Liver (tissue), 9 donors: ENCODE measurements around the gene WNK1. TPM values are rescaled to one million over a fixed set of nuclear protein-coding genes. Genes with fewer than 3 reads are reported as not detected.

Experiments used
- DNase-seq: peaks from one replicate; pipeline ENCODE4 v3.0.0-alpha.2; 2017; ENCODE audit warnings: low spot score
- H3K27ac ChIP-seq, 2 donors: one replicate each; pipeline ENCODE4 v1.7.0; 2013; ENCODE audit warnings: inconsistent platforms in 2 of 2, low read length in 2 of 2, control low read depth in 1 of 2, low read depth in 1 of 2, mild to moderate bottlenecking in 1 of 2
- H3K27me3 ChIP-seq, 4 donors: one replicate each; pipeline versions ENCODE4 v1.6.1 to v1.7.0; 2013; ENCODE audit warnings: low read length in 3 of 4, inconsistent platforms in 1 of 4, mild to moderate bottlenecking in 1 of 4, moderate library complexity in 1 of 4; ENCODE audit not compliant: control insufficient read depth in 4 of 4, insufficient read depth in 4 of 4
- H3K36me3 ChIP-seq, 4 donors: one replicate each; pipeline versions ENCODE4 v1.6.1 to v1.7.0; 2013; ENCODE audit warnings: low read length in 3 of 4, mild to moderate bottlenecking in 3 of 4, low read depth in 1 of 4, moderate library complexity in 1 of 4; ENCODE audit not compliant: control insufficient read depth in 4 of 4, insufficient read depth in 3 of 4
- H3K4me1 ChIP-seq, 4 donors: one replicate each; pipeline versions ENCODE4 v1.6.1 to v1.7.0; 2013; ENCODE audit warnings: low read length in 3 of 4, mild to moderate bottlenecking in 3 of 4, moderate library complexity in 1 of 4; ENCODE audit not compliant: control insufficient read depth in 4 of 4, insufficient read depth in 4 of 4
- H3K4me3 ChIP-seq, 3 donors: one replicate each; pipeline versions ENCODE4 v1.6.1 to v1.7.0; 2013; ENCODE audit warnings: low read length in 3 of 3, control low read depth in 1 of 3, low read depth in 1 of 3, mild to moderate bottlenecking in 1 of 3
- H3K9ac ChIP-seq, 2 donors: one replicate each; pipeline ENCODE4 v1.7.0; 2013; ENCODE audit warnings: low read length in 2 of 2, mild to moderate bottlenecking in 2 of 2, moderate library complexity in 2 of 2, control low read depth in 1 of 2, low read depth in 1 of 2
- H3K9me3 ChIP-seq, 4 donors: one replicate each; pipeline versions ENCODE4 v1.6.1 to v1.7.0; 2013; ENCODE audit warnings: low read length in 3 of 4; ENCODE audit not compliant: control insufficient read depth in 4 of 4
- EGR1 ChIP-seq, 2 donors: IDR thresholded peaks; 2 replicates each; pipeline ENCODE4 v1.6.1; 2016 to 2018; ENCODE audit warnings: antibody characterized with exemption in 2 of 2, low read depth in 2 of 2
- FOXA1 ChIP-seq: IDR thresholded peaks from 2 replicates; pipeline ENCODE4 v1.6.1; 2016; ENCODE audit warnings: antibody characterized with exemption
- FOXA2 ChIP-seq: IDR thresholded peaks from 2 replicates; pipeline ENCODE4 v1.6.1; 2016; ENCODE audit warnings: antibody characterized with exemption
- HNF4A ChIP-seq, 2 donors: conservative IDR thresholded peaks; 2 replicates each; pipeline ENCODE4 v1.6.1; 2016; ENCODE audit warnings: antibody characterized with exemption in 2 of 2, mild to moderate bottlenecking in 2 of 2
- HNF4G ChIP-seq: IDR thresholded peaks from 2 replicates; pipeline ENCODE4 v1.6.1; 2016; ENCODE audit warnings: antibody characterized with exemption
- JUND ChIP-seq, 2 donors: IDR thresholded peaks; 2 replicates each; pipeline ENCODE4 v1.6.1; 2016; ENCODE audit warnings: antibody characterized with exemption in 2 of 2
- NR2F2 ChIP-seq: IDR thresholded peaks from 2 replicates; pipeline ENCODE4 v1.6.1; 2016; ENCODE audit warnings: antibody characterized with exemption
- RAD21 ChIP-seq, 2 donors: IDR thresholded peaks; 2 replicates each; pipeline ENCODE4 v1.6.1; 2016; ENCODE audit warnings: antibody characterized with exemption in 2 of 2, mild to moderate bottlenecking in 2 of 2
- RXRA ChIP-seq, 2 donors: IDR thresholded peaks; 2 replicates each; pipeline ENCODE4 v1.6.1; 2017 to 2018; ENCODE audit warnings: antibody characterized with exemption in 2 of 2, mild to moderate bottlenecking in 1 of 2
- SP1 ChIP-seq: IDR thresholded peaks from 2 replicates; pipeline ENCODE4 v1.6.1; 2018; ENCODE audit warnings: antibody characterized with exemption, mild to moderate bottlenecking
- YY1 ChIP-seq: IDR thresholded peaks from 2 replicates; pipeline ENCODE4 v1.6.1; 2016; ENCODE audit warnings: antibody characterized with exemption, mild to moderate bottlenecking
- WGBS: extraction: QIAGEN DNeasy Blood & Tissue Kit; methylation state at CpG from one replicate; pipeline ENCODE4 v1.1.7; 2013; 5-methylcytosine and 5-hydroxymethylcytosine counted together
- polyA plus RNA-seq, 2 donors: library from polyadenylated mRNA; stranded (reverse) in 1 of 2; unstranded in 1 of 2; fragments of 200-250 nt in 1 of 2; fragments of >200 nt in 1 of 2; fragmentation: Nextera tagmentation in 1 of 2; extraction: Ambion mirVana in 1 of 2; gene quantifications; one replicate each; pipeline versions ENCODE4 v1.2.1 to v1.2.3, GENCODE V29; 2013 to 2015
- total RNA-seq, 2 donors: library from RNA; depleted of rRNA; stranded (reverse); fragments of >200 nt; gene quantifications; one replicate each; pipeline ENCODE4 v1.2.3, GENCODE V29; 2014
- TF ChIP-seq, protein P1 (sequence below): IDR thresholded peaks from 2 replicates; pipeline ENCODE4 v1.6.1; 2016; ENCODE audit warnings: antibody characterized with exemption
- TF ChIP-seq, protein P2 (sequence below): IDR thresholded peaks from 2 replicates; pipeline ENCODE4 v1.6.1; 2016; ENCODE audit warnings: antibody characterized with exemption, mild to moderate bottlenecking
- TF ChIP-seq, protein P3 (sequence below): fragments of 150-350 bp; IDR thresholded peaks from 2 replicates; pipeline ENCODE4 v1.5.1; 2017; ENCODE audit warnings: improper control_type of control experiment, low read depth, low read length; ENCODE audit not compliant: missing input control
- TF ChIP-seq, protein P4 (sequence below): IDR thresholded peaks from 2 replicates; pipeline ENCODE4 v1.6.1; 2016; ENCODE audit warnings: antibody characterized with exemption
- donor health status: healthy.
- donor health status: healthy.
- donor health status: healthy.
- donor health status: healthy.
- donor health status: healthy.

WNK1 gene
- total and polyA plus RNA-seq, 4 donors: 22.4 to 299 (median 53.8) TPM

DNA sequence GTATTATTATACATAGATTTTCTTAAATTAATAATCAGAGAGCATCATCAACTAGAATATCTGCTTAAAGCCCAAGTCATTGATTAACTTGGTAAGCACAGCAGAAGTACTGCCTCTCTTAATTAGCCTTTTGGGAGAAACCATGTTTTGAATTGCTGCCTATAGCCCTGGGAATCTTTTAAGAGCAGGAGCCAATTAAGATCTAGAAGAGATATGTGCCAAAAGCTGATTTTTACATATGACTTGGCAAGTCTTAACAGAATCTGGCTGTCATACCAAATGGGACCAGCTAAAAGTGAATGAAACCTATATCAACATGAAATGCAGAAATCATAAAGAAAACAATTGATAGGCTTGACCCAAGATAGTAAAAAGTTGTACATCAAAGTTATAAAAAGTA, 23.2 kb upstream of the WNK1 start:
- no peaks in the 10 kb centered on the region for H3K27me3 ChIP-seq
- H3K9me3 ChIP-seq: no peaks in the 10 kb centered on the region
- H3K36me3 ChIP-seq: no peaks in the 10 kb centered on the region
- TF ChIP-seq NR2F2: no peak
- TF ChIP-seq, protein P1, sequence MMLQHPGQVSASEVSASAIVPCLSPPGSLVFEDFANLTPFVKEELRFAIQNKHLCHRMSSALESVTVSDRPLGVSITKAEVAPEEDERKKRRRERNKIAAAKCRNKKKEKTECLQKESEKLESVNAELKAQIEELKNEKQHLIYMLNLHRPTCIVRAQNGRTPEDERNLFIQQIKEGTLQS: no peak
- no peak for TF ChIP-seq RAD21 (IDR thresholded peaks at IDR 0.05)
- TF ChIP-seq FOXA1: no peak
- no peak for TF ChIP-seq JUND (IDR thresholded peaks at IDR 0.05)
- no peak for TF ChIP-seq RXRA (IDR thresholded peaks at IDR 0.05)
- TF ChIP-seq, protein P2, sequence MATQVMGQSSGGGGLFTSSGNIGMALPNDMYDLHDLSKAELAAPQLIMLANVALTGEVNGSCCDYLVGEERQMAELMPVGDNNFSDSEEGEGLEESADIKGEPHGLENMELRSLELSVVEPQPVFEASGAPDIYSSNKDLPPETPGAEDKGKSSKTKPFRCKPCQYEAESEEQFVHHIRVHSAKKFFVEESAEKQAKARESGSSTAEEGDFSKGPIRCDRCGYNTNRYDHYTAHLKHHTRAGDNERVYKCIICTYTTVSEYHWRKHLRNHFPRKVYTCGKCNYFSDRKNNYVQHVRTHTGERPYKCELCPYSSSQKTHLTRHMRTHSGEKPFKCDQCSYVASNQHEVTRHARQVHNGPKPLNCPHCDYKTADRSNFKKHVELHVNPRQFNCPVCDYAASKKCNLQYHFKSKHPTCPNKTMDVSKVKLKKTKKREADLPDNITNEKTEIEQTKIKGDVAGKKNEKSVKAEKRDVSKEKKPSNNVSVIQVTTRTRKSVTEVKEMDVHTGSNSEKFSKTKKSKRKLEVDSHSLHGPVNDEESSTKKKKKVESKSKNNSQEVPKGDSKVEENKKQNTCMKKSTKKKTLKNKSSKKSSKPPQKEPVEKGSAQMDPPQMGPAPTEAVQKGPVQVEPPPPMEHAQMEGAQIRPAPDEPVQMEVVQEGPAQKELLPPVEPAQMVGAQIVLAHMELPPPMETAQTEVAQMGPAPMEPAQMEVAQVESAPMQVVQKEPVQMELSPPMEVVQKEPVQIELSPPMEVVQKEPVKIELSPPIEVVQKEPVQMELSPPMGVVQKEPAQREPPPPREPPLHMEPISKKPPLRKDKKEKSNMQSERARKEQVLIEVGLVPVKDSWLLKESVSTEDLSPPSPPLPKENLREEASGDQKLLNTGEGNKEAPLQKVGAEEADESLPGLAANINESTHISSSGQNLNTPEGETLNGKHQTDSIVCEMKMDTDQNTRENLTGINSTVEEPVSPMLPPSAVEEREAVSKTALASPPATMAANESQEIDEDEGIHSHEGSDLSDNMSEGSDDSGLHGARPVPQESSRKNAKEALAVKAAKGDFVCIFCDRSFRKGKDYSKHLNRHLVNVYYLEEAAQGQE: no peak
- TF ChIP-seq FOXA2: no peak
- no peak for TF ChIP-seq SP1
- H3K4me3 ChIP-seq: no peak overlapping the region
- H3K27ac ChIP-seq: no peak overlapping the region
- no peak overlapping the region for H3K9ac ChIP-seq
- H3K4me1 ChIP-seq: no peaks in the 10 kb centered on the region
- DNase-seq: no peak

DNA sequence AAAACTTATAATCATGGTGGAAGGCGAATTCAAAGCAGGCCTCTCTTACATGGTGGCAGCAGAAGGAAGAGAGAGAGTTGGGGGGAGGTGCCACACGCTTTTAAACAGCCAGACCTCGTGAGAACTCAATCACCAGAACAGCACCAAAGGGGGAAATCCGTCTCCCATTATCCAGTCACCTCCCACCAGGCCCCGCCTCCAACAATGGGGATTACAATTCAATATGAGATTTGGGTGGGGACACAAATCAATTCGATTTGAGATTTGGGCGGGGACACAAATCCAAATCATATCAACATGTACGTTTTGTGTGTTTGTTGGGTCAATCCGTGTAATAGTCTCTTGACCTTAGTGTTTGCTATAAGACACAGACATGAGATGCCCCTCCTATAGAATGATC, 21.8 kb upstream of the WNK1 start:
- WGBS: 98% methylated on average over 9 of the region's 9 CpGs
- H3K4me3 ChIP-seq: no peak overlapping the region
- H3K9ac ChIP-seq: no peak overlapping the region
- no peaks in the 10 kb centered on the region for H3K36me3 ChIP-seq
- H3K9me3 ChIP-seq: no peaks in the 10 kb centered on the region
- DNase-seq: no peak
- H3K4me1 ChIP-seq: no peaks in the 10 kb centered on the region
- H3K27me3 ChIP-seq: no peaks in the 10 kb centered on the region
- H3K27ac ChIP-seq: no peak overlapping the region
- no peak for TF ChIP-seq NR2F2
- no peak for TF ChIP-seq RXRA (IDR thresholded peaks at IDR 0.05)
- TF ChIP-seq EGR1 (IDR thresholded peaks at IDR 0.05; ENCODE audit: low read depth in 2 of 2): no peak
- no peak for TF ChIP-seq RAD21 (IDR thresholded peaks at IDR 0.05)
- TF ChIP-seq, protein P1: no peak

DNA sequence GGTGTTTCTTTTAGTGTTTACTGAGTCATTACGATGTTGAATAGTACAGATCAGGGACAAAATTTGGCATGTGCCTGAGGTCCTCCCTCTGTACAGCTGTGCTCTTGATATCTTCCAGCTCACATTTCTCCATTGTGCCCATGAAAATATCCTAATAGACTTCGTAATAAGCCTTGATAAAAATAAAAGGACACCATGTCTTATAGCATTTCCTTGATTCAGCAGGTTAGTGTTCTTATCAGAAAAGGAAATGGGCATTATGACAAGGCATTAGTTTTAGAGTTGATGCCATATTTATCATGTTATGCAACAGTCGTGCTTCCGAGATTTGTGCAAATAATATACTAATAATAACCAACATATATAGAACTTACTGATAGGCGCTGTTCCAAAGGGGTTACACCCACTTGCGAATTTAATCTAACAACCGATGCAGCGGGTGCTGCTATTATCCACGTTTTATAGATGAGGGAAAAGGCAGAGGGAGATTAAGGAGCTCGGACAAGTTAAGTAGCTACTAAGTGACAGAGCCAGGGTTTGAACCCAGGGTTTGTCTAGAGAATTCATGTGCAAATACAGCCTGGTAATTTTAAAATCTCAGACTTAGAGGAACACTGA, 15.1 kb upstream of the WNK1 start:
- H3K9me3 ChIP-seq: no peaks in the 10 kb centered on the region
- no peaks in the 10 kb centered on the region for H3K36me3 ChIP-seq
- no peak for DNase-seq
- H3K4me3 ChIP-seq: no peak overlapping the region
- H3K4me1 ChIP-seq: no peaks in the 10 kb centered on the region
- no peaks in the 10 kb centered on the region for H3K27me3 ChIP-seq
- 61% methylated on average over 10 of the region's 10 CpGs for WGBS
- H3K9ac ChIP-seq: no peak overlapping the region
- H3K27ac ChIP-seq: no peak overlapping the region
- TF ChIP-seq YY1 (no peak), HNF4G (no peak), HNF4A (conservative IDR thresholded peaks at IDR 0.05) (no peak), NR2F2 (no peak), EGR1 (IDR thresholded peaks at IDR 0.05; ENCODE audit: low read depth in 2 of 2) (no peak), RXRA (IDR thresholded peaks at IDR 0.05) (no peak)
- TF ChIP-seq, protein P3, sequence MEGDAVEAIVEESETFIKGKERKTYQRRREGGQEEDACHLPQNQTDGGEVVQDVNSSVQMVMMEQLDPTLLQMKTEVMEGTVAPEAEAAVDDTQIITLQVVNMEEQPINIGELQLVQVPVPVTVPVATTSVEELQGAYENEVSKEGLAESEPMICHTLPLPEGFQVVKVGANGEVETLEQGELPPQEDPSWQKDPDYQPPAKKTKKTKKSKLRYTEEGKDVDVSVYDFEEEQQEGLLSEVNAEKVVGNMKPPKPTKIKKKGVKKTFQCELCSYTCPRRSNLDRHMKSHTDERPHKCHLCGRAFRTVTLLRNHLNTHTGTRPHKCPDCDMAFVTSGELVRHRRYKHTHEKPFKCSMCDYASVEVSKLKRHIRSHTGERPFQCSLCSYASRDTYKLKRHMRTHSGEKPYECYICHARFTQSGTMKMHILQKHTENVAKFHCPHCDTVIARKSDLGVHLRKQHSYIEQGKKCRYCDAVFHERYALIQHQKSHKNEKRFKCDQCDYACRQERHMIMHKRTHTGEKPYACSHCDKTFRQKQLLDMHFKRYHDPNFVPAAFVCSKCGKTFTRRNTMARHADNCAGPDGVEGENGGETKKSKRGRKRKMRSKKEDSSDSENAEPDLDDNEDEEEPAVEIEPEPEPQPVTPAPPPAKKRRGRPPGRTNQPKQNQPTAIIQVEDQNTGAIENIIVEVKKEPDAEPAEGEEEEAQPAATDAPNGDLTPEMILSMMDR: no peak
- TF ChIP-seq, protein P4, sequence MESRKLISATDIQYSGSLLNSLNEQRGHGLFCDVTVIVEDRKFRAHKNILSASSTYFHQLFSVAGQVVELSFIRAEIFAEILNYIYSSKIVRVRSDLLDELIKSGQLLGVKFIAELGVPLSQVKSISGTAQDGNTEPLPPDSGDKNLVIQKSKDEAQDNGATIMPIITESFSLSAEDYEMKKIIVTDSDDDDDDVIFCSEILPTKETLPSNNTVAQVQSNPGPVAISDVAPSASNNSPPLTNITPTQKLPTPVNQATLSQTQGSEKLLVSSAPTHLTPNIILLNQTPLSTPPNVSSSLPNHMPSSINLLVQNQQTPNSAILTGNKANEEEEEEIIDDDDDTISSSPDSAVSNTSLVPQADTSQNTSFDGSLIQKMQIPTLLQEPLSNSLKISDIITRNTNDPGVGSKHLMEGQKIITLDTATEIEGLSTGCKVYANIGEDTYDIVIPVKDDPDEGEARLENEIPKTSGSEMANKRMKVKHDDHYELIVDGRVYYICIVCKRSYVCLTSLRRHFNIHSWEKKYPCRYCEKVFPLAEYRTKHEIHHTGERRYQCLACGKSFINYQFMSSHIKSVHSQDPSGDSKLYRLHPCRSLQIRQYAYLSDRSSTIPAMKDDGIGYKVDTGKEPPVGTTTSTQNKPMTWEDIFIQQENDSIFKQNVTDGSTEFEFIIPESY: no peak
